ENCODE measurements around the gene TACR3.

DNA sequence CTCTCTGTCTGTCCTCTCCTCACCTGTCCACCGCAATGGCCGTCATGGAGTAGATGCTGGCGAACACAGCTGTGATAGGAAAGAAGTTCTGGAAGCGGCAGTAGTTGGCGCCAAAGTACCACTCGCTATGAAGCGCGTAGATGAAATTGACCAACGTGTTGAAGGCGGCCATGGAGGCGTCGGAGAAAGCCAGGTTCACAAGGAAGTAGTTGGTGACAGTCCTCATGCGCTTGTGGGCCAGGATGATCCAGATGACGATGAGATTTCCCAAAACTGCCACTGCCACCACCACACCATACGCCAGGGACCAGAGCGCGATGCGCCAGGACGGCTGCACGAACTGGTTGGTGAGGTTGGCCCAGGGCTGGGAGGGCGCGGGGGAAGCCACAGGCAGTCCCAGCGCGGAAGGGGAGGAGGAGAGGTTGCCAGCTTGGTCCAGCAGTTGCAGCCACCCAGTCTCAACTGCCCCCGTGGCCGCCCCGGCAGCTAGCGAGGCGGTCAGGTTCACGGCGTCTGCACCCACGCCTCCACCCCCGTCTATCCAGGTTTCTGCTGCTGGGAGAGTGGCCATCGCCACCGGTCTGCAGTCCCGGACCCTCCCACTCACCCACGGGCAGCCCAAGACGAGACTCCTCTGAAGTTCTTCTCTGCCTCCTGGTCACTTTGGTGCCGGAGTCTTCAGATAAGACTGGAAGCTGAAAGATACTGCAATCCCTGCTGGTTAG lies 518 bp downstream of the TACR3 start:
- TF ChIP-seq, protein P1, sequence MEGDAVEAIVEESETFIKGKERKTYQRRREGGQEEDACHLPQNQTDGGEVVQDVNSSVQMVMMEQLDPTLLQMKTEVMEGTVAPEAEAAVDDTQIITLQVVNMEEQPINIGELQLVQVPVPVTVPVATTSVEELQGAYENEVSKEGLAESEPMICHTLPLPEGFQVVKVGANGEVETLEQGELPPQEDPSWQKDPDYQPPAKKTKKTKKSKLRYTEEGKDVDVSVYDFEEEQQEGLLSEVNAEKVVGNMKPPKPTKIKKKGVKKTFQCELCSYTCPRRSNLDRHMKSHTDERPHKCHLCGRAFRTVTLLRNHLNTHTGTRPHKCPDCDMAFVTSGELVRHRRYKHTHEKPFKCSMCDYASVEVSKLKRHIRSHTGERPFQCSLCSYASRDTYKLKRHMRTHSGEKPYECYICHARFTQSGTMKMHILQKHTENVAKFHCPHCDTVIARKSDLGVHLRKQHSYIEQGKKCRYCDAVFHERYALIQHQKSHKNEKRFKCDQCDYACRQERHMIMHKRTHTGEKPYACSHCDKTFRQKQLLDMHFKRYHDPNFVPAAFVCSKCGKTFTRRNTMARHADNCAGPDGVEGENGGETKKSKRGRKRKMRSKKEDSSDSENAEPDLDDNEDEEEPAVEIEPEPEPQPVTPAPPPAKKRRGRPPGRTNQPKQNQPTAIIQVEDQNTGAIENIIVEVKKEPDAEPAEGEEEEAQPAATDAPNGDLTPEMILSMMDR (IDR thresholded peaks at IDR 0.05) = no peak
- TF ChIP-seq POLR2A (IDR thresholded peaks at IDR 0.05) (no peak), EP300 (IDR thresholded peaks at IDR 0.05) (no peak)

All from sigmoid colon (tissue), 4 donors.